ENCODE measurements around the gene SPAG8. TPM values are rescaled to one million over a fixed set of nuclear protein-coding genes. Genes with fewer than 3 reads are reported as not detected.

SPAG8 gene
- total and polyA plus RNA-seq, 10 of the 15 experiments (the other 5 are each of a cell fraction or from before 2014, with no cell fraction given) = 0.40 to 1.1 (median 0.72) TPM

DNA sequence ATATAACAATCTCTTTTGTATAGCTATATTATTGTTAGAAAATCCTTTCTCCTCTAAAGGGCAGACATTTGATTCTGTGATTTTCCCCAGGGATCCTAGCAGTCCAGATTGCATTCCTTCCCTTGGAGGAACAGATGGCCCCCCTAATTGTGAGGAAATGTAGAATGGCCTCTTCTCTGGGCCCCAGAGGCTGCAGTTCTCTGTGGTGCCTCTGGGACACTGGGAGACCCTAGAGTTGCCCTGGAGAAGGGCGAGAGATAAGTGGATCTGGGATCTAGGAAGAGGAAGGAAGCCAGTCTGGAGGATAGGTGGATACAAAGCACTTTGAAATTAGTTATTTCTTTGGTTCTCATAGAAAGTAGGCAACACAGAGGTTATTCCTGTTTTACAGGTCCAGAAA, 4.6 kb upstream of the SPAG8 start:
- in situ Hi-C loops (cut with MboI) (loop anchor here (10.0 kb wide), 1 partner anchor 712 kb away; the partner anchor contains the start of gene STOML2), intact Hi-C loops (cut with micrococcal nuclease; ENCODE audit: unreplicated experiment) (loop anchor here (10.0 kb wide), 2 partner anchors 212 to 702 kb away; partner anchors contain the start of genes ATOSB and TESK1)
- Histone ChIP-seq H3K27me3 (replicated peaks in 1 of 2; ENCODE audit: control insufficient read depth in 2 of 2, insufficient read depth in 2 of 2, low read length in 1 of 2) (no peaks in the 10 kb centered on the region; a peak in 1 of 4 replicates), H2AFZ (ENCODE audit: control insufficient read depth, low read depth, low read length) (no peak overlapping the region), H3K4me1 (ENCODE audit: control insufficient read depth, insufficient read depth, low read length) (peaks cover 22% of the 10 kb centered on the region), H3K4me3 (no peak overlapping the region), H4K20me1 (ENCODE audit: control insufficient read depth, insufficient read depth) (no peaks in the 10 kb centered on the region), H3K9me3 (replicated peaks; ENCODE audit: control insufficient read depth, insufficient read depth, low read length) (no peaks in the 10 kb centered on the region), H3K27ac (ENCODE audit: control insufficient read depth, insufficient read depth) (no peak overlapping the region), H3K36me3 (ENCODE audit: control insufficient read depth in 2 of 2, insufficient read depth in 2 of 2, low read length in 1 of 2) (no peaks in the 10 kb centered on the region), H3K79me2 (ENCODE audit: control insufficient read depth, insufficient read depth, low read length) (peaks cover 3% of the 10 kb centered on the region), H3K4me2 (ENCODE audit: control insufficient read depth, insufficient read depth) (no peak overlapping the region), H3K9ac (ENCODE audit: control insufficient read depth, insufficient read depth, low read length) (no peak overlapping the region)
- no peak for FAIRE-seq
- ChIA-PET CTCF (interaction anchor here (1.2 kb wide), 1 partner anchor 19 kb away, joined by 4 read pairs; no protein-coding TSS in a partner anchor), RAD21 (ENCODE audit: unreplicated experiment) (interaction anchor here (1.5 kb wide), 1 partner anchor 66 kb away, joined by 3 read pairs; no protein-coding TSS in a partner anchor), POLR2A (no interaction called here), SMC1A (ENCODE audit: uncharacterized antibody, unreplicated experiment) (interaction anchor here (1.0 kb wide), 1 partner anchor 66 kb away, joined by 3 read pairs; no protein-coding TSS in a partner anchor)
- DNase-seq (ENCODE audit: low read depth, low spot score) = no peak
- no TSS peak for BruUV-seq (replicated peaks)
- no peak for TF ChIP-seq SREBF1 (IDR thresholded peaks at IDR 0.05; ENCODE audit: low read length)
- 0 out of 6 replicates have a peak, but pooled peaks of 1 of the 3 experiments have one; percentile 6 for TF ChIP-seq CTCF (IDR thresholded peaks at IDR 0.05 in 2 of 3, conservative IDR thresholded peaks at IDR 0.05 in 1 of 3; ENCODE audit: control insufficient read depth in 2 of 3, extremely low read depth in 1 of 3, insufficient read depth in 1 of 3, low read depth in 3 of 3, low read length in 3 of 3)
- 0% methylated on average over 1 of the region's 1 CpG for WGBS (ENCODE audit: insufficient coverage, insufficient replicate concordance, low lambda C conversion rate, missing lambda C conversion rate)
- ATAC-seq = no peak

Data from GM12878 (cell line).